GM18511 (cell line): ENCODE data around the gene HSD3B1.
A peak's percentile ranks its signal among the peaks of the same experiment; 100 is the strongest.
"Not testable (repeated sequence)": the region's sequence is repeated elsewhere in the genome, so short reads cannot be mapped to it uniquely, and the experiment has no call there.

ENCODE experiments used
- ATAC-seq: cut with Tn5 transposase; IDR thresholded peaks from one replicate; pipeline ENCODE4 v1.9.1; 2021; ENCODE audit warnings: mild to moderate bottlenecking, moderate library complexity; ENCODE audit not compliant: unreplicated experiment

HSD3B1 gene

DNA sequence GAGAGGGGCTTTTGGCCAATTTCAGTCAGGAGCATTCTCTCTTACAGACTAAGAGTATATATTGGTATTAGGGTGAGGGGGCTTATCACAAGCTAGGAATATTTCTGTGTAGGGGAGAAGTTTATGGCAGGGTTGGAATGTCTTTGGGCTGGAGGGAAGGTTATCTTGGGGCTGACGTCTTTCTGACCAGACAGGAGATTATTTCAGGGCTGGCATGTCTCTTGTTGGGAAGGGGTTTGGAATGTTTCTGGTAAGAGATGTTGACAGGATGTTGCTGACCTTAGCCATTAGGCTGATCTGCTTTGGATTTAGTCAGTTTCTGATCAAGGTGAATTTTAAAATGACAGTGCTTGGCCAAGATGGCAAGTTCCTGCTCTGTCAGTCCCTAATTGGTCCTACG, 17.8 kb upstream of the HSD3B1 start:
- ATAC-seq = no peak

DNA sequence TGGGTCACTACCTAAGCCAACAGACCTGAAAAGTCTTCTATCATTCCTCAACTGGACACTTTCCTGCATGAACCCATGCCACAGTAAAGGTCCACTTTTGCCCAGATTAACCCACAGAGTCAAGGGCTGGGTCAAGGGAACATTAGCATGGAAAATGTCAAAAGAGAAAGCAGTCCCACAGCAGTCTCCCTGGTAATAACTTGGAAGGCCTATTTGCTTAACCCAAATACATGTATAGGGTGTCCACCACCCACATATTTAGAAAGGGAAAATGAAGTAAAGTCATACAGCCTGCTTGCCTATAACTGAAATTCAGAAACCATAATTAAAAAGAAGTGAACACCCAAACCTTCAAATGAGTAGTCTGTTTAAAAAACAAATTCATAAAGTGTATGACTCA, 16.1 kb upstream of the HSD3B1 start:
- ATAC-seq = no peak

DNA sequence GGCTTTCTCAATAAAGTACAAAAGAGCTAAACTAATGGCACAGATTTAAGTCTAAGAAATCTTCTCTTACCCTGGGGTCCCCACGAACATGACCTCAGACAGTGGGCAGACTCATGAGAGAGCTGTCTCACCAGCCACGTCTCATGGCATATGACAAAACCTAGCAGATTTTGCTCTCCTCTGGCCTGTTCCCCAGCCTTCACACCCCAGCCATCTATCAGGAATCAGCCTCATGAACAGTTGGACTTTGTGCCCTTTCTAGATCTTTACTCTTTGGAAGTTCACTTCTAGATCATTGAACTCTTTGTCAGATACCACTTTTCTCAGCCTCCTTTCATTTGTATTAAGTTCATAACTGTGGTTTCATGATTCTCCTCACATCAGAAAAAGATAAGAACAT, 14.2 kb upstream of the HSD3B1 start:
- no peak for ATAC-seq

DNA sequence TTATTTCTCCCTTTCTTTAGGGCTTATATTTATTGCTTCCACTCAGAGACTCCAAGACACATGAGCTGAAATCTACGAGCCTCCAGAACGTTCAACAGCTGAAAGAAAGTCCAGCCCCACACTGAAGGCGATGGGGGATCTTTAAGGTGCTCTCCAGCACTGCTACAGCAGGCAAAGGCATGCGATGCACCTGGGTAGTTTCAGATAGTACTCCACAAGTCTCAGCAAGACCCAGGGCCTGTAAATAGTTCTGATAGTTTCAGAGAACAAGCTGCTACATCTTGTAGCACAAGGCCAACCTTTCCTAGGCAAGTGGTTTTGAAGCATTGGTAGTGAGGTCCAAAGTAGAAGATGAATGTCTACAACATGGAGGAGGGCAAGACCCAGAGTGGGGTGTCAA, 2.2 kb upstream of the HSD3B1 start:
- ATAC-seq = no peak

DNA sequence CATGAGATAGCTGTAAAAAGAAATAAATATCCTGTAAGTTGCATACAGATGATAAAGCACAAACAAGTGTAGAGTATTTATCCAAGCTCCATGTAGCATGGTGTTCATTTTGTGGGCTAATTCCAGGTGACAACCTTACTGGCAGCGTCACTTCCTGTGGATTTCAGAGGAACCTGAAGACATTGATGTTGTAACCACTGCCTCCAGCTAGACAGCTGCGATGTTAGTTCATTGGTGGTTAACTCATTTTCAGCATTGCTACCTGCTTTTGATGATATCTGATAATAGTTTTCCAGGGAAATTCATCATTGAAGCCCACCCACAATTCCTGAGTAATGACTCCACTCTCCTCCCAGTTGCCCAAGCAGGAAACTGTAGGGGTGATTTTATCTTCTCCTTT, 3.0 kb downstream of the HSD3B1 start:
- ATAC-seq = no peak

DNA sequence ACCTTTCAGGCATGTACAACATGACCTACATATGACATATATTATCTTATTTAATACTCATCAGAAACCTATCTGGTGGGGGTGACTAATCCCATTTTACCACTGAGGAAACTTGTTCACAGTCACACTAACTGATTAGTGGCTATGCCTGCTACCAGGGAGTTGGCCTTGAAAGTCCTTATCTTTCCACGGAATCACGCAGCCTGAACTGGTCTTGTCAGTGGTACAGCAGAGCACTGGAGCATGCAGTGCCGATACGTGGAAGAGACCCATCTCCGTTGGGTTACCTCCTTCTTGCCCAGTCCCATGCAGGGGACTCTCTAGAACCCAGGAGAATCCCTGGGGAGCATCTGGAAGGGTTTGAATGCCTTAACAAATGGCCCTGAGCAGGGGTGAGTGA, 8.2 kb downstream of the HSD3B1 start:
- ATAC-seq = no peak

DNA sequence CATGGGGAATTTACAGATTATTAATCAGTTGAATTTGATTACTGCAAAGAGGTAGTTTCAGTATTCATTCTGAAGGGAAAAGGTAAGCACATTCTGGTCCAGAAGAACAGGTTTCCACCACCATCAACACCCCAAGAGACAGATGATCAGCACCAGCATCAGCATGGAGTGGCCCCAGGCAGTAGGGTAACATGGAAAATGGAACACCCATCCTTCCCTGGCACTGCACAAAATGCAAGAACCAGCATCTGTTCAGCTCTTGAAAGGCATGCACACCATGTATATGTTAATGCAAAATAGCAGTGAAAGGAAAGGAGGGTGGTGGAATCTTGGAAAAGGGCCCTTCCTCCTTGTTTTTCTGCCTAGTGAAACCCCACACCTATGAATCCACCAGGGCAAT, 9.2 kb downstream of the HSD3B1 start:
- no peak for ATAC-seq

DNA sequence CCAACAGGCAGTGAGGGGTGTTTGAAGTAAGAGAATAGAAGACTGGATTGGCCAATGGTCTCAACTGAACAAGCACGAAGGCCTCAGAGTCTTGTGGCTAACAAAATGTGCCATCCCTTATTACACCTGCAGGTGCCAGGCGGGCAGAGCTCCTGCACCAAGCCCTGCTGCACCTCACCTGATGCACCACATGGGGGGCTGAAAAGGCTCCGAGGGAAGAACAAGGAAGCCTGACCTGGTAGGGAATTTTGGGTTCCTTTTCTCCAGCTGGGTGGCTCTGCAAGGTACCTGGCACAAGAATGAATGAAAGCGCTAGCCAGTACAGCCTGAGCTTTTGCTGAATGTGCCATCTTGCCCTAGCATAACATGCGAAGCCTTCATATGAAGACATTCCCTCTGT, 9.7 kb downstream of the HSD3B1 start:
- no peak for ATAC-seq

DNA sequence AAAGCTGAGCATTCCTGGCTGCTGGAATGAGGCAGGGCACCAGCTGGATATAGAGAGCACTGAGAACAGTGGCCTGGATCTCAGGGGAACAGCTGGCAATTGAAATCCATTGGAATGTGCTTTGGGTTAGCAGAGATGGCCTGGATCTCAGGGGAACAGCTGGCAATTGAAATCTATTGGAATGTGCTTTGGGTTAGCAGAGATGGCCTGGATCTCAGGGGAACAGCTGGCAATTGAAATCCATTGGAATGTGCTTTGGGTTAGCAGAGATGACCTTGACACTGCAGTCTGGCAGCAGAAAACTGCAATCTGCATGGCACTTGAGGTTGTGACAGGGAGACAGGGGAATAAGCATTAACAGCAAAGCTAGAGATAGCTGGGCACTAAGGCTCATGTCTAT, 10.7 kb downstream of the HSD3B1 start:
- ATAC-seq = not testable (repeated sequence)

DNA sequence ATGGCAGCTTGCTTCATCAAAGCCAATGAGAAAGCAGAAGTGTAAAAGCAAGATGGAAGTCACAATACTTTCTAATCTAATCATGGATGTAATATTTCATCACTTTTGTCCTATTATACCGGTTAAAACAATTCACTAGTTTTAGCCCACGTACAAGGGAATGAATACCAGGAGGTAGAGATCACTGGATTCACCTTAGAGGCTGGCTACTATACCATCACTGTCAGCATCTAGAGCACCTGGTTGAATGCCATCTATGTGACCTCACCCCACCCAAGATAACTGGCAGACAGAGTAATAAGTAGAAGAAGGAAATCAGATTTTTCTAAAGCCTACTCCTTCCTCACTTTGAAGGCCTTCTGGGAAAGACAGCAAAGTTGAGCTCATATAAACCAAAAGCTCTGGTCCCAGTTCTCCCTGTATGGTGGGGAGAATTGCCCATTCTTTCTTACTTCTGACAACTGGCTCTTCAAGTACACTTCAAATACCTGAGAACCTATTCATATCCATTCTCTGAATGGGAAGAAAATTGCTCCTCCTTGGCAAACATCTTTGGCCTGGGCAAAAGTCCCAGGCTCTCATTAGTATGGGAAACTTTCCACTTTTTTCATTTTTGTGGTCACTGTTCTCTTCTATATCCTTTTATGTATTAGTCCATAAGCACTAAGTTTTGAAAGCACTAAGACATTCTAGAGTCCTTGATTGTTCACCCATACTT, 24.8 kb downstream of the HSD3B1 start:
- no peak for ATAC-seq

DNA sequence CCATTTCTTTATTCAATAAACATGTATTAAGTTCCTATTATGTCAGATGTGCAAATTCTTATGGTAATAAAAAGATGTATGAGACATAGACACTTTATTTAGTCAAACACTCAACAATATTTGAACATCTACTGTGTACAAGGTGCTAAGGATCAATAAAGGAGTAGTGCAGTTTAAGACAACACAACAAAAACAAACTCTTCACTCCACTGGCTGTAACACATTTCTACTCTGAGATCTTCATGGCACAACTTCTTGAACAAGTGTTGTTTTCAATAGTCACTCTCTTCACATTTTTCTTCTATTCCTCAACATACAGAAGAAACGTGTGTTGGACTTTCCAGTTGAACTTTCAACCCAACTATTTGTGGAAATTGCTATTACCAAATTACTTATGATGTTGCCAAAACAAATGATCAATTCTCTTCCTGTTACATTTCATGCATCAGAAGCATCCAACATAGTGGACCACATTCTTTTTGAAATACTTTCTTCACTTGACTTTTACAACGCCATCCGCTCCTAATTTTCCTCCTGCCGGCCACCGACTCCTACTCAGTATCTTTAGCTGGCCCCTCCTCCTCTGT, 25.4 kb downstream of the HSD3B1 start:
- ATAC-seq = no peak

DNA sequence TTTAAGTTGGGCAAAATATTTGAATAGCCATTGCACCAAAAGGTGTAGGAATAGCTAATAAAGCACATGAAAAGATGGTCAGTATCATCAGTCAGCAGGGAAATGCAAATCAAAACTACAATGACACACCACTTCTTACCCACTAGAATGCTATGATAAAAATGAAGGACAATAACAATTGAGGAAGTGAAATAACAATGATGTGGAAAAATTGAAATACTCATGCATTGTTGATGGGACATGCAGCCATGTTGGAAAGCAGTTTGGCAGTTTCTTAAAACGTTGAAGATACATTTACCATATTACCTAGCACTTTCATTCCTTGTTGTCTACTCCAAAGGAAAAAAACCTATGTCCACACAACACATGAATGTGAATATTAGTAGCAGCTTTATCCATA, 28.4 kb downstream of the HSD3B1 start:
- no peak for ATAC-seq

DNA sequence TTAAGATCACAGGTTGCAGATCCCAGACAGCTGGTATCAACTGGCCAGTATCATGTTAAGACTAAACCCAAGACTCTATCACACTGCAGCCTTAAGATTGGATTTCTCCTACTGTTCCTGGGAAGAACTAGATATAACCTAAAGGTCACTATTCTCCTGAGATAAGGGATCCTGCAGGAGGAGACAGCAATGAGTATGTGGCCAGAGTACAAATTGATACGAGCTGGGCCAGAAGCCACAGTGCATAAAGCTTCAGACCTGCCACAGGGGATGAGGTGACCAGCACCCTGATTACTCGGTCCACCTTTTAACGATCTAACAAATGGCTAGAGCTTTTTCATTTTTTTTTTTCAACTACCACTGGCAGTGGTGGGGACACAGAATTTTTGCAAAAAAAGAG, 31.0 kb downstream of the HSD3B1 start:
- no peak for ATAC-seq

DNA sequence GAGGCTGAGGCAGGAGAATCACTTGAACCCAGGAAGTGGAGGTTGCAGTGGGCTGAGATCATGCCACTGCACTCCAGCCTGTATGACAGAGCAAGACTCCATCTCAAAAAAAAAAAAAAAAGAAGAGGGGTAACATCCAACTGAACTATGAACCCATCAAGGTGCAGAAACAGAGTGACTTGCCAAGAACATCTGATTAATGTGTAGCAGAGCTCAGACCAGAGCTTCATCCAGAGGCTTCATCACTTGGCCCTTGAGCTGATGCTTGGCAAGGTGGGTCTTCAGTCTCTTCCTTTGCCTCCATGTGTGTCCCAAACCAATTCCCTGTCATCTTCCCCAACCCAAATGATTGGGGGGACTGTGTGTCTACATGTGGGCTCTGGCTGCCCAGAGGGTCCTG, 32.6 kb downstream of the HSD3B1 start:
- ATAC-seq = no peak

DNA sequence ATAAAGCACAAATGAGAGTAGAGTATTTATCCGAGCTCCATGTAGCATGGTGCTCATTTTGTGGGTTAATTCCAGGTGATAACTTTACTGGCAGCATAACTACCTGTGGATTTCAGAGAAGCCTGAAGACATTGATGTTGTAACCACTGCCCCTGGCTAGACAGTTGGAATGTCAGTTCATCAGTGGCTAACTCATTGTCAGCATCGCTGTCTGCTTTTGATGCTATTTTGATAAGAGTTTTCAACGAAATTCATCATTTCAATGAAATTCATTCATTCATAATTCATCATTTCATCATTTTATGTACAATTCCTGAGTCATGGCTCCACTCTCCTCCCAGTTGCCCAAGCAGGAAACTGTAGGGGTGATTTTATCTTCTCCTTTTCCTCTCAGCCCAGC, 34.4 kb downstream of the HSD3B1 start:
- ATAC-seq = no peak

DNA sequence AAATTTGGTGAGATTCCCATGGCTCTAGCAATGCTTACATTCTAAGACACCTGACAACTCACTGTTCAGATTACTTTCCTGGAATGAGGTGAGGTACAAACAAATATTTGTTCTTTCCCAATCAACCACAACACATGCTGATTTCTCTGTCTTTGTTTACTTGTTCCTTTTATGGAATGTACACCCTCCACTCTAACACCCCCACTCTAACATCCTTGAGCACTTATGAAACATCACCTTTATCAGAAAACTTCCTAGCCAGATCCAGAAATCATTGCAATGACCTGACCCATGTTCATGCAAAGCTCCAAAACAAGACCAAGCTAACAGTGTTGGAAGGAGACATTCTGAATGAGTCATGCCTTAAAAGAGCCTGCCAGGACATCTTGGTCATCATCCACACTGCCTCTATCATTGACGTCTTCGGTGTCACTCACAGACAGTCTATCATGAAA, 35.5 kb downstream of the HSD3B1 start:
- ATAC-seq = no peak

DNA sequence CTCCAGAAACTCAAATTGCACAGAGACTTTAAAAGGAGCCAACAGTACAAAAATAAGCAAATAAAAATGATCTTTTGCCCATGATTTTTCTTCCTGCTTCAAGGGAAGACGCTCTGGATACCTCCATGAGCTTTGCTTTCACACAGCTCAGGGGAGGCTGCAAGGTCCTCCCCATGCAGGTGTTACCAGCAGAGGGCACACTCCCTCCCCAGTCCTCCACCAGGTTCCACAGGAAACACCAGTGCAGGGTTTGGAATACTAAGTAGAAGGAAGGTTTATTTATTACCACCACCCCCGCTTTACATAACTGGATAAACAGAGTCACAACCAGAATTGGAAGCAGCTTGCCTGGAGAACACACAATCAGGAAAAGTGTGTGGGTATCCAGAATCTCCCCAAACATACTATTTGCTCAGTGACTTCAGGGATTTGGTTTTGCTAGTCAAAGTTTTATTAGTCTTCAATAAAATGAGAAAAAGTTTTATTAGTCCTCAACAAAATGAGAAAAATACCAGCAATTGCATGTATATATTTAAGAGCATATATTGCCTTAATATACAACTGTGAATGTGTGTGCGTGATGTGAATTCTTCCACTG, 37.3 kb downstream of the HSD3B1 start:
- no peak for ATAC-seq

DNA sequence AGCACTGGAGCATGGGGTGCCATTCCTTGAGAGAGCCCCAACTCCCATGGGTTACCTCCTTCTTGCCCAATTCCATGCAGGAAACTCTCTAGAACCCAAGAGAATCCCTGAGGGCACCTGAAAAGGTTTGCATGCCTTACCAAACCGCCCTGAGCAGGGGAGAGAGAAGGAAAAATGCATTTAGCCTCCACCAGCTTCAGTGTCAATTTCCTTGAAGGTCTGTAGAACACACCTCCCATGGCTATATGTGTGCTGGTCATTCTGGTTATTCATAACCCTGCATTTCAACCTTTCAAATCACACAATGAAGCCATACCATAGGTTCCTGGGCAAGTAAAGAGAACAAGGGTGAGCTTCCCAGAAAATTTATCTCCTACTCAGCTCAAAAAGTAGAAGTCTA, 39.6 kb downstream of the HSD3B1 start:
- ATAC-seq = no peak

DNA sequence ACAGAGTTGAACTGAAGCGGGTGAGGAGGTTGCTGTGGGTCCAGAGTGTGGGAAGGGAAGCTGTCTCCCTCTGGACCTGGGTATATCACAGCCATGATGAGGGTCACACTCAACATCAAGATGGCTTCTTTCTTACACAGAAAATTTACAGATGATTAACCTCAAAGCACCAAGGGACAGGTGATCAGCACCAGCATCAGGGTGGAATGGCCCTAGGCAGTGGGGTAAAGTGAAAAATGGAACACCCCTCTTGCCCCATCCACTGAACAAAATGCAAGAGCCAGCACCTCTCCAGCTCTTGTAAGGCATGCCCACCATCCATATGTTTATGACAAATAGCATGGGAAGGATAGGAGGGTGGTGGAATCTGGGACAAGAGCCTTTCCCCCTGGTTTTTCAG, 40.3 kb downstream of the HSD3B1 start:
- ATAC-seq = no peak

DNA sequence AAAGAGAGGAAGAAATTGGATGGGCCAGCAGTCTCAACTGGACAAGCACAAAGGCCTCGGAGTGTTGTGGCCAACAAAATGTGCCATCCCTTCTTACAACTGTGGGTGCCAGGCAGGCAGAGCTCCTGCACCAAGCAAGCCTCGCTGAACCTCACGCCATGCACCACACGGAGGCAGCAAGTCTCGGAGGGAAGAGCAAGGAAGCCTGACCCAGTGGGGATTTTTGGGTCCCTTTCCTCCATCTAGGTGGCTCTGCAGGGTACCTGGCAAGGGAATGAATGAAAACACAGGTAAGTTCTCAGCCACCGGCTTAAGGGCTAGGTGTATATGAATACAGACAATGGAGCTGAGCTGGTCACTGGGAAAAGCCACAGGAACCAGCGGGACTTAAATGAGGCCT, 40.8 kb downstream of the HSD3B1 start:
- no peak for ATAC-seq

DNA sequence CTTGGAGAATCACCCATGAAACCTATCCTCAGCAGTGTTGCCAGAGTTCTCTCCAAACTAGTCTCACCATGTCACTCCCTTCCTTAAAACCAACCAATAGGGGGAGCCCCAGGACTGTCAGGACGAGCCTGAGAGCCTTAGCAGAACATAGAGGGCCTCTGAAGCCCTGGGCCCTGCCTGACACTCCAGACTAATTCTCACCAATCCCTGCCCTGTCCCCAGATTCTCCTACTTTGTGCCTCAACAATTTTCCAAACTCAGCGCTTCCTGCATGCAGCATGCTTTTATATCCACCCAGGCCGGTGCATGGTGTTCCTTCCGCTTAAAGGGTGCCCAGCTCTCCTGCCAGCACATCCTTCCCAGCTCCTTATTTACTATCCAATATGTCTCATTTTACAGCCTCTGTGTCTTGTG, 42.7 kb downstream of the HSD3B1 start:
- peak; percentile 61 for ATAC-seq

DNA sequence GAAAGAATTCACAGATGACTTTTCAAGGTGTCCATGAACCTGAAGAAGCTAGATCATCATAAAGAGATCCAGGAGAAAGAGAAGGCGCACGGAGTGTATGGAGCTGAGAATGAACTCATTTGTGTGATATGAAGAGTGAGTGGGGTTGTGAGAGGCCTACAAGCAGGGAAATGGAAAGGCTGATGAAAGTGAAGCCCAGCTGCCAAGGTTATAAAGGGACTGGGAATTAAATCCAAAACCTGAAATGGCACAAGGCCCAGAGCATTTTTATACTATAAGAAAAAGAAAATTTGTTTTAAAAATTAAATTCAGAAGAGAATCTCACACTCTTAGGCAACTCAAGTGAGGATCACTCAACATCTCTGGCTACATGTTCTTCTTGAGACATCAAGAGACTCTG, 43.4 kb downstream of the HSD3B1 start:
- no peak for ATAC-seq

DNA sequence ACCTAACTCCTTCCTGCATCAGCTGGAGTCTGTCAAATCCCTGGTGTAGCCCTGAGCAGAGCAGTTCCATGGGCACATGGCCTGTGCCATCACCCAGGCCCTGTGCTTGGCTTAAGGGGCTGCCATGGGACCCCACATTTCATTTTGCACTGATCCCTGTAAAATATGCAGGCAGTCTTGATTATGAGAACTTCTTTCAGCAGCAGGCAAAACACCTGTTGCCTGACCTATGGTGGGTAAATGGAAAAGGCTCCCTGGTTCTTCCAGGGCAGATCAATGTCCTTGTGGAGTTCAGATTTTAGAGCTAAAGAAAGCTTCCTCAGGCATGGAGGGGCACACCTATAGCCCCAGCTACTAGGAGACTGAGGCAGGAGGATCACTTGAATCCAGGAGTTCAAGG, 44.2 kb downstream of the HSD3B1 start:
- no peak for ATAC-seq
